DND-41 (cell line): ENCODE data around the gene DUSP6.
A peak's percentile ranks its signal among the peaks of the same experiment; 100 is the strongest.

Experiments used
- ATAC-seq: fragments of 200-7000 bp; cut with Tn5 transposase; 3 replicates; pipeline ENCODE4 v1.9.1; 2021; ENCODE audit warnings: low read depth; ENCODE audit not compliant: insufficient read depth
- DNase-seq: peaks from one replicate; pipeline ENCODE4 v3.0.0-alpha.2; 2020
- H2AFZ ChIP-seq: 2 replicates; pipeline ENCODE4 v1.6.0; 2012; ENCODE audit warnings: low read depth, low read length
- H3K27ac ChIP-seq: 2 replicates; pipeline ENCODE4 v1.5.1; 2012; ENCODE audit warnings: low read length, inconsistent platforms
- H3K27me3 ChIP-seq: fragments of 200-600 bp; sonication (generic); 2 replicates; pipeline ENCODE4 v1.6.0; 2012; ENCODE audit warnings: low read length, mild to moderate bottlenecking, inconsistent platforms; ENCODE audit not compliant: insufficient read depth, poor library complexity
- H3K36me3 ChIP-seq: 2 replicates; pipeline ENCODE4 v1.5.1; 2012; ENCODE audit warnings: low read length, inconsistent platforms; ENCODE audit not compliant: insufficient read depth
- H3K4me1 ChIP-seq: 2 replicates; pipeline ENCODE4 v1.5.1; 2012; ENCODE audit warnings: mild to moderate bottlenecking, low read length; ENCODE audit not compliant: insufficient read depth
- H3K4me2 ChIP-seq: 2 replicates; pipeline ENCODE4 v1.6.0; 2012; ENCODE audit warnings: mild to moderate bottlenecking, moderate library complexity, low read length, inconsistent platforms; ENCODE audit not compliant: insufficient read depth
- H3K4me3 ChIP-seq, 2 experiments: fragments of 200-600 bp in 1 of 2; shearing (Covaris generic) in 1 of 2; 2 replicates each; pipeline ENCODE4 v1.5.1; 2012 to 2016; ENCODE audit warnings: inconsistent platforms in 2 of 2, low read length in 2 of 2, mild to moderate bottlenecking in 2 of 2, low read depth in 1 of 2, moderate library complexity in 1 of 2
- H3K79me2 ChIP-seq: 2 replicates; pipeline ENCODE4 v1.6.0; 2012; ENCODE audit warnings: low read length, inconsistent platforms; ENCODE audit not compliant: insufficient read depth
- H3K9ac ChIP-seq: 2 replicates; pipeline ENCODE4 v1.6.0; 2012; ENCODE audit warnings: low read depth, mild to moderate bottlenecking, inconsistent platforms, low read length, moderate library complexity
- H3K9me3 ChIP-seq: 2 replicates; pipeline ENCODE4 v1.5.1; 2012; ENCODE audit warnings: low read length, moderate library complexity, mild to moderate bottlenecking, inconsistent platforms; ENCODE audit not compliant: insufficient read depth, severe bottlenecking
- H4K20me1 ChIP-seq: 2 replicates; pipeline ENCODE4 v1.6.0; 2012; ENCODE audit warnings: low read length; ENCODE audit not compliant: insufficient read depth
- EZH2 ChIP-seq: IDR thresholded peaks from 3 replicates; pipeline ENCODE4 v1.6.1; 2012; ENCODE audit warnings: borderline replicate concordance, low read depth, mild to moderate bottlenecking, moderate library complexity, low read length, inconsistent platforms; ENCODE audit not compliant: severe bottlenecking
- TF ChIP-seq, protein P1 (sequence below): IDR thresholded peaks from 2 replicates; pipeline ENCODE4 v1.5.1; 2012; ENCODE audit warnings: borderline replicate concordance, low read length, moderate library complexity, mild to moderate bottlenecking; ENCODE audit not compliant: poor library complexity, severe bottlenecking; ENCODE audit errors: extremely low read depth

Gene DUSP6

GRCh38 chr12:89333564-89334252 lies 18.6 kb downstream of the DUSP6 start:
- peak; percentile 98 for ATAC-seq
- no peak for TF ChIP-seq EZH2
- TF ChIP-seq, protein P1, sequence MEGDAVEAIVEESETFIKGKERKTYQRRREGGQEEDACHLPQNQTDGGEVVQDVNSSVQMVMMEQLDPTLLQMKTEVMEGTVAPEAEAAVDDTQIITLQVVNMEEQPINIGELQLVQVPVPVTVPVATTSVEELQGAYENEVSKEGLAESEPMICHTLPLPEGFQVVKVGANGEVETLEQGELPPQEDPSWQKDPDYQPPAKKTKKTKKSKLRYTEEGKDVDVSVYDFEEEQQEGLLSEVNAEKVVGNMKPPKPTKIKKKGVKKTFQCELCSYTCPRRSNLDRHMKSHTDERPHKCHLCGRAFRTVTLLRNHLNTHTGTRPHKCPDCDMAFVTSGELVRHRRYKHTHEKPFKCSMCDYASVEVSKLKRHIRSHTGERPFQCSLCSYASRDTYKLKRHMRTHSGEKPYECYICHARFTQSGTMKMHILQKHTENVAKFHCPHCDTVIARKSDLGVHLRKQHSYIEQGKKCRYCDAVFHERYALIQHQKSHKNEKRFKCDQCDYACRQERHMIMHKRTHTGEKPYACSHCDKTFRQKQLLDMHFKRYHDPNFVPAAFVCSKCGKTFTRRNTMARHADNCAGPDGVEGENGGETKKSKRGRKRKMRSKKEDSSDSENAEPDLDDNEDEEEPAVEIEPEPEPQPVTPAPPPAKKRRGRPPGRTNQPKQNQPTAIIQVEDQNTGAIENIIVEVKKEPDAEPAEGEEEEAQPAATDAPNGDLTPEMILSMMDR: no peak
- no peaks in the 10 kb centered on the region for H3K79me2 ChIP-seq
- DNase-seq: peak; percentile 82
- H3K36me3 ChIP-seq: no peaks in the 10 kb centered on the region
- H3K4me1 ChIP-seq: peaks cover 27% of the 10 kb centered on the region
- H3K4me3 ChIP-seq: peak overlapping the region in 1 of 2 experiments; percentile 32; a peak in 2 of 4 replicates
- peak overlapping the region; percentile 66 for H2AFZ ChIP-seq
- peaks cover 13% of the 10 kb centered on the region for H3K9me3 ChIP-seq
- peak overlapping the region; percentile 39 for H3K9ac ChIP-seq
- H4K20me1 ChIP-seq: no peaks in the 10 kb centered on the region
- peak overlapping the region; percentile 84 for H3K27ac ChIP-seq
- H3K4me2 ChIP-seq: peak overlapping the region; percentile 60
- H3K27me3 ChIP-seq: no peaks in the 10 kb centered on the region

DNA sequence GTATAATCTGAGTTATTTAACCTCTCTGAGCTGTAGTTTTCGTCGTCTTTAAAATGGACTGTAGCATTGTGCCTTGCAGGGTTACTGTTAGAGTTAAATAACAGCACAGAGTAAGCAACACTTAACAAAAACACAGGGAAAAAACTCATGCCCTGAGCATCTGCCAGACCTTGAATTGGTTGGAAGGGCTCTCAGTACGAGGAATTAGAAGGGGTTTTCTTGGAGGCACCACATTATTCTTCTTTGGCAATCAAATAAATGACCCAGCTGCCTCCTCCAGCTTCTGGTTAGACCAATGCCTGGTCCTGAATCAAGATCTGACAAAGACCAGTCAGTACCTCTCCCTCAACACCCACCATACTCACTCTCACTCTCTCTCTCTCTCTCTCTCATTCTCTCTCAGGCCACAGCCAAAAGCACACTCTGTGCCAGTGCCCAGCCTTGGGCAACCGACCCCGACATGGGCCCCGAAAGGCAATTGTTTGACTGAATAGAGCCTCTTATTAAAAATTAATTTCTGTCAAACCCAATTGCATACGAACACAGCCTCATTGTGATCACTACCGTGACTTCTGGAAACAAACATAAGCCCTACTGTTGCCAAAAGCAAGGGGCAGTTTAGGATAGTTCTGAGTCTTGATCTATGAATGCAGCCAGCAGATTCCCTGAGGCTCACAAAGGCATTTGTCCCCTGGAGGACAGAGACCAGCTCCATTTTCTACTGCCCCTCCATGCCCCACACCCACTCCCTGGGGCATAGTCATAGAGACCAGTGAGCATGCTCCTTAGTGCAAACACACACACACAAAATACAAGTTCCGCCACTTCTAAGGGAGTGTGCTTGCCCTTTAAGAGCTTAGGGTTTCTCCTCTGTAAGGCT lies 23.9 kb downstream of the DUSP6 start:
- H3K27ac ChIP-seq: peak overlapping the region; percentile 22
- ATAC-seq (no peak; the same call in 2 of the 3 replicates), DNase-seq (no peak)
- no peak overlapping the region for H3K9ac ChIP-seq
- H2AFZ ChIP-seq: 0 out of 2 replicates have a peak overlapping the region, but pooled peaks have one; percentile 4
- H3K27me3 ChIP-seq: no peaks in the 10 kb centered on the region
- H3K36me3 ChIP-seq: no peaks in the 10 kb centered on the region
- no peaks in the 10 kb centered on the region for H4K20me1 ChIP-seq
- peaks cover 32% of the 10 kb centered on the region for H3K4me1 ChIP-seq
- no peaks in the 10 kb centered on the region for H3K79me2 ChIP-seq
- no peak overlapping the region for H3K4me3 ChIP-seq
- H3K4me2 ChIP-seq: no peak overlapping the region
- TF ChIP-seq, protein P1: no peak
- no peak for TF ChIP-seq EZH2
- peaks cover 13% of the 10 kb centered on the region for H3K9me3 ChIP-seq

DNA sequence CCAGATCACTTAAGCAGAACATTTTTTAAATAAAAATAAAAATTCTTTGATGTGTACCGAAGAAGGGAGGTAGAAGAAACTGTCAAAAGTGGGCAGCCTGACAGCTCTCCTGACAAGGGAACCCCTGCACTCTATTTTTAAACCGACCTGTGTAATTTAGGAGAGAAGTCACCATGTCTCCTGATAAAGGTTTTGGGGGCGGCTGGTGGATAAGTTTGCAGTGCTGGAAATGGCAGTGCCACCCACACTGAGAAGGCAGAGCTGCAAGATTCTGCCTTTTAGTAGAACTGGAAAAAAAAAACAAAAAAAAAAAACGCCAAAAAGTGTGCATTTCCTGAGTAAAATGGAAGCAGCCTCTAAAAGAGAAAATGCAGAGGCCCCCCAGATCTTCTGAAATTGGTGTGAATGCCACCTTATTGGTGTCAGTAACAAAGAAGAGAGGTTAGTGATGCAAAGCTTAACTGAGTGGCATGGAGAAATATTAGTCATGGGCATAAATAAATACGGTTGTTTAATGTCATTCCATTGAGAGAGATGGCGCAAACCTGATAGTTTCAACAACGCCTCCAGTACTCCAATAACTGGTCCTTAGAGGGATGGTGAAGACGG lies 24.7 kb downstream of the DUSP6 start:
- ATAC-seq (peak; percentile 33; the same call in 2 of the 3 replicates), DNase-seq (no peak)
- Histone ChIP-seq H2AFZ (no peak overlapping the region), H3K27me3 (no peaks in the 10 kb centered on the region), H3K79me2 (no peaks in the 10 kb centered on the region), H3K9ac (no peak overlapping the region), H3K4me3 (no peak overlapping the region), H3K9me3 (peaks cover 13% of the 10 kb centered on the region), H4K20me1 (no peaks in the 10 kb centered on the region), H3K27ac (peak overlapping the region; percentile 2; the same call in 1 of the 2 replicates), H3K36me3 (no peaks in the 10 kb centered on the region), H3K4me2 (no peak overlapping the region), H3K4me1 (peaks cover 24% of the 10 kb centered on the region)
- TF ChIP-seq, protein P1: no peak
- TF ChIP-seq EZH2: no peak
